Esophagus muscularis mucosa (tissue), 4 donors: ENCODE data around the gene WNT7A.

Experiments used
- CTCF ChIP-seq, 3 experiments: fragments of 200-600 bp in 2 of 3; fragments of 450-650 bp in 1 of 3; sonication (generic) in 2 of 3; IDR thresholded peaks; one replicate each; pipeline ENCODE4 v1.5.1; 2017 to 2019; ENCODE audit warnings: antibody characterized with exemption in 3 of 3, mild to moderate bottlenecking in 2 of 3, moderate library complexity in 1 of 3
- EP300 ChIP-seq: sonication (generic); formaldehyde crosslinking; IDR thresholded peaks from one replicate; pipeline ENCODE4 v1.6.1; 2017; ENCODE audit warnings: antibody characterized with exemption
- POLR2A ChIP-seq: fragments of 450-650 bp; IDR thresholded peaks from one replicate; pipeline ENCODE4 v1.6.1; 2017; ENCODE audit warnings: antibody characterized with exemption, moderate library complexity, mild to moderate bottlenecking, low read depth

- TF ChIP-seq CTCF (IDR thresholded peaks at IDR 0.05) (no peak), EP300 (no peak), POLR2A (no peak)
Measured at GRCh38 chr3:13846238-13846637, 33.6 kb downstream of the WNT7A start.
